GM19438 (cell line): Measurements from ENCODE around the gene RABIF.

Experiments used
- ATAC-seq: cut with Tn5 transposase; IDR thresholded peaks from one replicate; pipeline ENCODE4 v1.9.1; 2021; ENCODE audit warnings: low read depth; ENCODE audit not compliant: unreplicated experiment

The RABIF gene

GRCh38 chr1:202879128-202879527 is 9.8 kb downstream of the RABIF start:
- no peak for ATAC-seq

- no peak for ATAC-seq
Observed at GRCh38 chr1:202873026-202873425, 15.9 kb downstream of the RABIF start.

- no peak for ATAC-seq
Observed at GRCh38 chr1:202871367-202871766, 17.6 kb downstream of the RABIF start.

- ATAC-seq: no peak
Observed at GRCh38 chr1:202862679-202863560, 26.0 kb downstream of the RABIF start.

GRCh38 chr1:202861420-202862132 is 27.4 kb downstream of the RABIF start:
- ATAC-seq: peak; percentile 95

- ATAC-seq: no peak
Observed at GRCh38 chr1:202860744-202861419, 28.1 kb downstream of the RABIF start.

GRCh38 chr1:202858789-202859414 is 30.0 kb downstream of the RABIF start:
- no peak for ATAC-seq

- ATAC-seq: no peak
Observed at GRCh38 chr1:202858331-202858730, 30.6 kb downstream of the RABIF start.

- no peak for ATAC-seq
Observed at GRCh38 chr1:202857136-202857610, 31.8 kb downstream of the RABIF start.

- no peak for ATAC-seq
Observed at GRCh38 chr1:202856014-202856413, 32.9 kb downstream of the RABIF start.

- no peak for ATAC-seq
Observed at GRCh38 chr1:202854787-202855186, 34.2 kb downstream of the RABIF start.

- no peak for ATAC-seq
Observed at GRCh38 chr1:202852163-202852904, 36.6 kb downstream of the RABIF start.

GRCh38 chr1:202850593-202851362 is 38.2 kb downstream of the RABIF start:
- ATAC-seq: no peak

- no peak for ATAC-seq
Observed at GRCh38 chr1:202848191-202848542, 40.8 kb downstream of the RABIF start.

GRCh38 chr1:202844935-202845334 is 44.0 kb downstream of the RABIF start:
- ATAC-seq: no peak

GRCh38 chr1:202844259-202844658 is 44.7 kb downstream of the RABIF start:
- ATAC-seq: no peak

GRCh38 chr1:202843081-202843480 is 45.9 kb downstream of the RABIF start:
- ATAC-seq: no peak

GRCh38 chr1:202837746-202838262 is 51.1 kb downstream of the RABIF start:
- no peak for ATAC-seq
